UCSD-AML1 (cell line): Measurements from ENCODE around the gene CCDC59.

ENCODE experiments used
- DNase-seq: peaks from one replicate; lab custom pipeline; 2025; ENCODE audit not compliant: unreplicated experiment; lab: John Stamatoyannopoulos, UW

The CCDC59 gene

DNA sequence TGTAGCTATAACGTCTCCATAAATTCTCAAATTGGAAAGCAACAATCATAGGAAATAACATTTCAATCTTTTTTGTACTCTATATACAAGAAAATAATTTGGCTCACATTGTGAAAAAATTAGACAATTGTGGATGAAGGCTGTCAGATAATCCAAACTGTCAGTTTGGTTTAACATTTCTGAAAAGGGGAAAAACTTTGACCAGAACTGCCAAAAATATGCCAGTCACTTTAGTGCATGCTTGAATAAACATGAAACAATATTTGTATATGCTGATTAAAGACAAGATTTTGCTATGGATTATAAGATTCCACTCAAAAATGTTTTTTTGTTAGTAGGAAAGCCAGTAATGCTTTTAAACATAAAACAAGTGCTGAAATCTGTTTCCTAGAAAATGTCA, 38.9 kb downstream of the CCDC59 start:
- DNase-seq, result no peak

DNA sequence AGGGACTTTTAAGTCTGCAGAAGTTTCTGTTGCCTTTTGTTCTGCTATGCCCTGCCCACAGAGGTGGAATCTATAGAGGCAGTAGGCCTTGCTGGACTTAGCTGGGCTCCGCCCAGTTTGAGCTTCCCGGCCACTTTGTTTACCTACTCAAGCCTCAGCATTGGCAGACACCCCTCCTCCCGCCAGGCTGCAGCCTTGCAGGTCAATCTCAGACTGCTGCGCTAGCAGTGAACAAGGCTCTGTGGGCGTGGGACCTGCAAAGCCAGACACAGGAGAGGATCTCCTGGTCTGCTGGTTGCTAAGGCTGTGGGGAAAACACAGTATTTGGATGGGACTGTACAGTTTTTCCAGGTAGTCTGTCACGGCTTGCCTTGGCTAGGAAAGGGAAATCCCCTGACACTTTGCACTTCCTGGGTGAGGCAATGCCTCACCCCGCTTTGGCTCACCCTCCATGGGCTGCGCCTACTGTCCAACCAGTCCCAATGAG, 43.7 kb downstream of the CCDC59 start:
- no peak for DNase-seq
